ENCODE results near the gene SPOCK1.

- TF ChIP-seq YY1 (IDR thresholded peaks at IDR 0.05) = no peak
- TF ChIP-seq CTCF (IDR thresholded peaks at IDR 0.05; ENCODE audit: low read depth, low read length, missing input control) = no peak
- TF ChIP-seq ZBTB33 (IDR thresholded peaks at IDR 0.05) = no peak
- TF ChIP-seq RAD21 (IDR thresholded peaks at IDR 0.05) = no peak
- TF ChIP-seq TAF1 (conservative IDR thresholded peaks at IDR 0.05) = no peak
- no peak for TF ChIP-seq MAX (IDR thresholded peaks at IDR 0.05)
- no peak for TF ChIP-seq REST (IDR thresholded peaks at IDR 0.05)
Observed at GRCh38 chr5:137372773-137373160, 126.4 kb downstream of the SPOCK1 start.
